A549 (cell line): ENCODE data around the gene HSH2D. TPM values are rescaled to one million over a fixed set of nuclear protein-coding genes. Genes with fewer than 3 reads are reported as not detected.

Experiments used
- ATAC-seq, 2 experiments: fragments of 200-7000 bp in 1 of 2; fragments of >200 bp in 1 of 2; cut with Nextera tagmentation in 1 of 2; cut with Tn5 transposase in 1 of 2; 3 replicates each; pipeline versions ENCODE4 v1.8.0 to v1.9.1; 2018 to 2020; ENCODE audit warnings: mild to moderate bottlenecking in 1 of 2, moderate library complexity in 1 of 2
- CTCF ChIA-PET: fragments of 300-600 bp; sonication (Branson Sonifier 250); formaldehyde crosslinking; extraction: SDS; loops from one replicate; lab custom pipeline; 2021; ENCODE audit warnings: antibody characterized with exemption, inconsistent platforms; lab: Yijun Ruan, JAX
- POLR2A ChIA-PET: fragments of 350-600 bp; formaldehyde crosslinking; extraction: SDS; loops from one replicate; lab custom pipeline; 2021; ENCODE audit warnings: antibody characterized with exemption, inconsistent platforms; lab: Yijun Ruan, JAX
- DNase-seq, 2 experiments: peaks; one replicate each; pipeline versions ENCODE4 v3.0.0 to v3.0.0-alpha.2; 2011 to 2016; ENCODE audit warnings: low read depth in 1 of 2, low spot score in 1 of 2
- FAIRE-seq: peaks from 2 replicates; lab custom pipeline; 2011; peaks lifted over from hg19 to GRCh38; lab: Jason Lieb, UNC
- H3K27ac ChIP-seq, 2 experiments: fragments of >200 bp; sonication (Bioruptor Twin); formaldehyde crosslinking; 3 replicates each; pipeline ENCODE4 v1.5.1; 2016 to 2017
- H3K4me1 ChIP-seq: fragments of >200 bp; sonication (Bioruptor Twin); formaldehyde crosslinking; 3 replicates; pipeline ENCODE4 v1.6.1; 2016
- H3K4me2 ChIP-seq: fragments of >200 bp; sonication (Bioruptor Twin); formaldehyde crosslinking; 3 replicates; pipeline ENCODE4 v1.6.1; 2016
- H3K4me3 ChIP-seq: fragments of >200 bp; sonication (Bioruptor Twin); formaldehyde crosslinking; 3 replicates; pipeline ENCODE4 v1.5.1; 2016
- H3K9me3 ChIP-seq: fragments of >200 bp; sonication (Bioruptor Twin); formaldehyde crosslinking; 3 replicates; pipeline ENCODE4 v1.6.1; 2016
- CBX2 ChIP-seq: fragments of 200-600 bp; sonication (generic); IDR thresholded peaks from 2 replicates; pipeline ENCODE4 v1.6.1; 2016; ENCODE audit warnings: low read depth, mild to moderate bottlenecking, borderline replicate concordance
- FOSL2 ChIP-seq, 2 experiments: fragments of 450-650 bp in 1 of 2; fragments of >200 bp in 1 of 2; sonication (Bioruptor Twin) in 1 of 2; formaldehyde crosslinking; IDR thresholded peaks; 2 replicates each; pipeline versions ENCODE4 v1.5.0 to v1.6.1; 2016 to 2020; ENCODE audit warnings: mild to moderate bottlenecking in 1 of 2, moderate library complexity in 1 of 2
- HEYL ChIP-seq: fragments of 250-450 bp; sonication (Bioruptor Pico); IDR thresholded peaks from 2 replicates; pipeline ENCODE4 v1.8.0; 2021; ENCODE audit warnings: mild to moderate bottlenecking, moderate library complexity
- HOXB13 ChIP-seq: fragments of 250-450 bp; sonication (Bioruptor Pico); IDR thresholded peaks from 2 replicates; pipeline ENCODE4 v1.5.0; 2020; ENCODE audit warnings: low read depth, mild to moderate bottlenecking, moderate library complexity
- KDM1A ChIP-seq: fragments of 200-600 bp; sonication (generic); IDR thresholded peaks from 2 replicates; pipeline ENCODE4 v1.6.1; 2016; ENCODE audit warnings: low read depth, mild to moderate bottlenecking
- KDM5A ChIP-seq: fragments of 200-600 bp; sonication (generic); IDR thresholded peaks from 2 replicates; pipeline ENCODE4 v1.6.1; 2016; ENCODE audit warnings: antibody characterized with exemption, mild to moderate bottlenecking
- SREBF2 ChIP-seq: fragments of 450-650 bp; IDR thresholded peaks from 2 replicates; pipeline ENCODE4 v1.6.1; 2014; ENCODE audit warnings: mild to moderate bottlenecking, moderate library complexity
- TP53 ChIP-seq: fragments of 250-450 bp; sonication (Bioruptor Pico); IDR thresholded peaks from 2 replicates; pipeline ENCODE4 v1.5.0; 2021; ENCODE audit warnings: mild to moderate bottlenecking, moderate library complexity
- ZC3H11A ChIP-seq: fragments of 450-650 bp; IDR thresholded peaks from 2 replicates; pipeline ENCODE4 v1.6.1; 2014; ENCODE audit warnings: antibody characterized with exemption, mild to moderate bottlenecking
- ZFP36 ChIP-seq: fragments of 450-650 bp; IDR thresholded peaks from 2 replicates; pipeline ENCODE4 v1.6.1; 2014; ENCODE audit warnings: borderline replicate concordance; ENCODE audit not compliant: partially characterized antibody
- ZSCAN20 ChIP-seq: fragments of 250-450 bp; sonication (Bioruptor Pico); IDR thresholded peaks from 2 replicates; pipeline ENCODE4 v1.8.0; 2022; ENCODE audit warnings: mild to moderate bottlenecking, moderate library complexity
- WGBS: methylation state at CpG from one replicate; pipeline ENCODE4 v1.1.6; 2017; ENCODE audit errors: missing lambda C conversion rate; 5-methylcytosine and 5-hydroxymethylcytosine counted together
- polyA plus RNA-seq, 4 experiments: library from polyadenylated mRNA; depleted of rRNA in 3 of 4; stranded (reverse); fragments of >200 nt; fragmentation: RNase III in 1 of 4; extraction: RNeasy Plus Mini Kit Qiagen cat#74134 plus additional on column Dnase treatment in 1 of 4; gene quantifications; 2 replicates in 3 of 4; 3 replicates in 1 of 4; pipeline ENCODE4 v1.2.3, GENCODE V29; 2011 to 2017
- TF ChIP-seq, protein P1 (sequence below): IDR thresholded peaks from 2 replicates; pipeline ENCODE4 v1.6.1; 2012
- TF ChIP-seq, protein P2 (sequence below): fragments of 450-650 bp; IDR thresholded peaks from 2 replicates; pipeline ENCODE4 v1.6.1; 2014; ENCODE audit warnings: antibody characterized with exemption
- TF ChIP-seq, protein P3 (sequence below): fragments of 150-350 bp; IDR thresholded peaks from 2 replicates; pipeline ENCODE4 v1.6.1; 2014; ENCODE audit warnings: low read depth, mild to moderate bottlenecking, low read length
- TF ChIP-seq, protein P4 (sequence below): fragments of 200-600 bp; sonication (generic); IDR thresholded peaks from 2 replicates; pipeline ENCODE4 v1.6.1; 2016; ENCODE audit warnings: antibody characterized with exemption, mild to moderate bottlenecking, moderate library complexity

Gene HSH2D
- polyA plus RNA-seq, 2 of the 4 experiments (the other 2 are of a cell fraction) = 0.05 TPM; not detected in 1

DNA sequence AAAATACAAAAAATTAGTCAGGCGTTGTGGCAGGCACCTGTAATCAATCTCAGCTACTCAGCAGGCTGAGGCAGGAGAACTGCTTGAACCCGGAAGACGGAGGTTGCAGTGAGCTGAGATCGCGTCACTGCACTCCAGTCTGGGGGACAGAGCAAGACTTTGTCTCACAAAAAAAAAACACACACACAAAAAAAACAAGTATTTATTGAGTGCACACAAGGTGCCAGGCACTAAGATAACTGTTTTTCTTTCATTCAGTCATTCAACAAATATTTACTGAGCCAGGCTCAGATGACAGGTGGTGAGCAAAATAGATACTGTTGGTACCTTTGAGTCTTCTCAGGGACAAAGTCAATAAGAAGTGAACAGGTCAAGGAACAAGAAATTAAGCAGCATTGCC is 23.6 kb downstream of the HSH2D start:
- ATAC-seq (no peak), FAIRE-seq (no peak), DNase-seq (no peak)
- no peak for TF ChIP-seq FOSL2 (IDR thresholded peaks at IDR 0.05)
- no peak for TF ChIP-seq FOSL2 (CRISPR knock-in tag; IDR thresholded peaks at IDR 0.05)
- no peak for TF ChIP-seq KDM1A
- Histone ChIP-seq H3K27ac (no peak overlapping the region), H3K4me2 (no peak overlapping the region), H3K4me3 (no peak overlapping the region), H3K4me1 (peaks cover 14% of the 10 kb centered on the region; the same call in 2 of the 3 replicates), H3K9me3 (no peaks in the 10 kb centered on the region)
- CTCF ChIA-PET = no interaction called here
- 71% methylated on average over 5 of the region's 5 CpGs for WGBS
- POLR2A ChIA-PET = no interaction called here

DNA sequence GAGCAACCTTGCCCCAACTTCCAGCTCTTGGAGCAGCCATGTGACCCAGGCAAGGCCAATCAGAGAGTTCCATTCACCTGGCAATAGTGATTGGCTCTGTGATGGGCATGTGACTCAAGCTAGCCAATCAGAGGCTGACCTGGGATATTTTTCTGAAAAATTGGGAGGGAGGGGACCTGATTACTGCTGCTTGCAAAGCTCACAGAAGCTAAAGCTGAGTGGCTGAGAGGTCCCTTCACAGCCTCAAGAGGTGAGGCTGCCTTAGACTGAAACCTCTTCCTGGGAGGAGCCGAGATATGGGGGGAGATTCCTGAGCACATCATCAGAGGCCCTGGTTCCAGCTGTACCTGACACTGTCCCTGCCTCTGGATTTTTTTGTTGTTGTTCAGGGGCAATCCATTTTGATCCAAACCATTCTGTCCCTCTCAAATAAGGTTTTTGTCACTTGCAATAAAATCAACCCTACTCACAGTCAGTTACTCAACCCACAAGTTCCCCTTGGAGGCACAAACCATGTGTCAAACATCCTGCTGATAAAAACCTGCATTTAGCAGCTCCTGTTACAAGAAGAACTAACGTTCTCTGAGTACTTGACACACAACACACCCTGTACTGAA is 25.1 kb downstream of the HSH2D start:
- H3K4me2 ChIP-seq = no peak overlapping the region
- 82% methylated on average over 2 of the region's 2 CpGs for WGBS
- no peak for FAIRE-seq
- no peak overlapping the region for H3K4me3 ChIP-seq
- CTCF ChIA-PET = interaction anchor here (1.3 kb wide), 1 partner anchor 13 kb away, joined by 3 read pairs; no protein-coding TSS in a partner anchor
- TF ChIP-seq KDM5A (no peak), HOXB13 (no peak), TP53 (no peak)
- TF ChIP-seq, protein P1, sequence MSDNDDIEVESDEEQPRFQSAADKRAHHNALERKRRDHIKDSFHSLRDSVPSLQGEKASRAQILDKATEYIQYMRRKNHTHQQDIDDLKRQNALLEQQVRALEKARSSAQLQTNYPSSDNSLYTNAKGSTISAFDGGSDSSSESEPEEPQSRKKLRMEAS = no peak
- TF ChIP-seq, protein P2, sequence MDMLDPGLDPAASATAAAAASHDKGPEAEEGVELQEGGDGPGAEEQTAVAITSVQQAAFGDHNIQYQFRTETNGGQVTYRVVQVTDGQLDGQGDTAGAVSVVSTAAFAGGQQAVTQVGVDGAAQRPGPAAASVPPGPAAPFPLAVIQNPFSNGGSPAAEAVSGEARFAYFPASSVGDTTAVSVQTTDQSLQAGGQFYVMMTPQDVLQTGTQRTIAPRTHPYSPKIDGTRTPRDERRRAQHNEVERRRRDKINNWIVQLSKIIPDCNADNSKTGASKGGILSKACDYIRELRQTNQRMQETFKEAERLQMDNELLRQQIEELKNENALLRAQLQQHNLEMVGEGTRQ = peak; percentile 87
- H3K4me1 ChIP-seq = peaks cover 7% of the 10 kb centered on the region; the same call in 1 of the 3 replicates
- H3K27ac ChIP-seq = no peak overlapping the region
- peak in 1 of 2 experiments; percentile 38; a peak in 1 of 6 replicates for ATAC-seq
- H3K9me3 ChIP-seq = no peaks in the 10 kb centered on the region
- no peak for DNase-seq
- POLR2A ChIA-PET = no interaction called here

DNA sequence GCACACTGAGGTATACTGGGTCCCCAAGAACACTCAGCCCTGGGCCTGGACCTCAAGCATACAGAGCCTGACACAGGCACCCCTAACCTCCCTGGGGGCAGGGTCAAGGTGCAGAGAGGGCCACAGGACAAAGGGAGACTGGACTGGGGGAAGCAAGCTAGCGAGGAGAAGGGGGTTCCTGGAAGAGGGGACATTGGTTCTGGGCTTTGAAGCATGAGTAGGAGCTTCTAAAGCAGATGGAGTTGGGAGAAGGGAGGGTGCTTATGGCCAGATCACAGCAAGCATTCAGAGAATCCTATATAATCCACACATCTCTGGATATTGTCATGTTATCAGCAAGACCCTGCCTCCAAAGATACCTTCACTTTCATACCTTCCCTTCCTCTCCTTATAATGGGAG is 26.6 kb downstream of the HSH2D start:
- DNase-seq (no peak), ATAC-seq (no peak), FAIRE-seq (no peak)
- ChIA-PET POLR2A (no interaction called here), CTCF (interaction anchor here (0.5 to 1.2 kb wide), 3 partner anchors 15 to 129 kb away, joined by 3 to 4 read pairs (median 4); partner anchors contain the start of gene FAM32A)
- Histone ChIP-seq H3K4me1 (no peaks in the 10 kb centered on the region), H3K4me3 (no peak overlapping the region), H3K9me3 (peaks cover 4% of the 10 kb centered on the region), H3K27ac (no peak overlapping the region), H3K4me2 (no peak overlapping the region)
- TF ChIP-seq ZSCAN20 (no peak), HEYL (CRISPR knock-in tag) (no peak), SREBF2 (no peak), ZFP36 (no peak), CBX2 (no peak), ZC3H11A (no peak)
- TF ChIP-seq, protein P3, sequence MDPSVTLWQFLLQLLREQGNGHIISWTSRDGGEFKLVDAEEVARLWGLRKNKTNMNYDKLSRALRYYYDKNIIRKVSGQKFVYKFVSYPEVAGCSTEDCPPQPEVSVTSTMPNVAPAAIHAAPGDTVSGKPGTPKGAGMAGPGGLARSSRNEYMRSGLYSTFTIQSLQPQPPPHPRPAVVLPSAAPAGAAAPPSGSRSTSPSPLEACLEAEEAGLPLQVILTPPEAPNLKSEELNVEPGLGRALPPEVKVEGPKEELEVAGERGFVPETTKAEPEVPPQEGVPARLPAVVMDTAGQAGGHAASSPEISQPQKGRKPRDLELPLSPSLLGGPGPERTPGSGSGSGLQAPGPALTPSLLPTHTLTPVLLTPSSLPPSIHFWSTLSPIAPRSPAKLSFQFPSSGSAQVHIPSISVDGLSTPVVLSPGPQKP = no peak
- TF ChIP-seq, protein P4, sequence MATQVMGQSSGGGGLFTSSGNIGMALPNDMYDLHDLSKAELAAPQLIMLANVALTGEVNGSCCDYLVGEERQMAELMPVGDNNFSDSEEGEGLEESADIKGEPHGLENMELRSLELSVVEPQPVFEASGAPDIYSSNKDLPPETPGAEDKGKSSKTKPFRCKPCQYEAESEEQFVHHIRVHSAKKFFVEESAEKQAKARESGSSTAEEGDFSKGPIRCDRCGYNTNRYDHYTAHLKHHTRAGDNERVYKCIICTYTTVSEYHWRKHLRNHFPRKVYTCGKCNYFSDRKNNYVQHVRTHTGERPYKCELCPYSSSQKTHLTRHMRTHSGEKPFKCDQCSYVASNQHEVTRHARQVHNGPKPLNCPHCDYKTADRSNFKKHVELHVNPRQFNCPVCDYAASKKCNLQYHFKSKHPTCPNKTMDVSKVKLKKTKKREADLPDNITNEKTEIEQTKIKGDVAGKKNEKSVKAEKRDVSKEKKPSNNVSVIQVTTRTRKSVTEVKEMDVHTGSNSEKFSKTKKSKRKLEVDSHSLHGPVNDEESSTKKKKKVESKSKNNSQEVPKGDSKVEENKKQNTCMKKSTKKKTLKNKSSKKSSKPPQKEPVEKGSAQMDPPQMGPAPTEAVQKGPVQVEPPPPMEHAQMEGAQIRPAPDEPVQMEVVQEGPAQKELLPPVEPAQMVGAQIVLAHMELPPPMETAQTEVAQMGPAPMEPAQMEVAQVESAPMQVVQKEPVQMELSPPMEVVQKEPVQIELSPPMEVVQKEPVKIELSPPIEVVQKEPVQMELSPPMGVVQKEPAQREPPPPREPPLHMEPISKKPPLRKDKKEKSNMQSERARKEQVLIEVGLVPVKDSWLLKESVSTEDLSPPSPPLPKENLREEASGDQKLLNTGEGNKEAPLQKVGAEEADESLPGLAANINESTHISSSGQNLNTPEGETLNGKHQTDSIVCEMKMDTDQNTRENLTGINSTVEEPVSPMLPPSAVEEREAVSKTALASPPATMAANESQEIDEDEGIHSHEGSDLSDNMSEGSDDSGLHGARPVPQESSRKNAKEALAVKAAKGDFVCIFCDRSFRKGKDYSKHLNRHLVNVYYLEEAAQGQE = no peak
- 70% methylated on average over 1 of the region's 1 CpG for WGBS
